SK-N-SH treated with all-trans-retinoic acid at 6 μM for 48 hours (cell line): ENCODE measurements around the gene MRPL17.
"Not testable (repeated sequence)": the region's sequence is repeated elsewhere in the genome, so short reads cannot be mapped to it uniquely, and the experiment has no call there.

Experiments used
- ATAC-seq: fragments of 200-7000 bp; cut with Tn5 transposase; 3 replicates; pipeline ENCODE4 v1.9.1; 2020; ENCODE audit warnings: mild to moderate bottlenecking, moderate library complexity
- ARNTL ChIP-seq: fragments of 450-650 bp; formaldehyde crosslinking; IDR thresholded peaks from 2 replicates; pipeline ENCODE4 v1.5.0; 2020; ENCODE audit warnings: low read depth, mild to moderate bottlenecking, moderate library complexity, borderline replicate concordance
- BACH2 ChIP-seq: fragments of 250-450 bp; sonication (Bioruptor Pico); IDR thresholded peaks from 2 replicates; pipeline ENCODE4 v1.9.0; 2021; ENCODE audit warnings: mild to moderate bottlenecking, borderline replicate concordance
- CSDC2 ChIP-seq: fragments of 250-450 bp; sonication (Bioruptor Pico); IDR thresholded peaks from 2 replicates; pipeline ENCODE4 v1.5.0; 2020; ENCODE audit warnings: mild to moderate bottlenecking, moderate library complexity
- ESRRG ChIP-seq: fragments of 250-450 bp; sonication (Bioruptor Pico); IDR thresholded peaks from 2 replicates; pipeline ENCODE4 v1.6.1; 2021; ENCODE audit warnings: mild to moderate bottlenecking
- GLIS3 ChIP-seq: fragments of 250-450 bp; sonication (Bioruptor Pico); IDR thresholded peaks from 2 replicates; pipeline ENCODE4 v1.5.0; 2020; ENCODE audit warnings: mild to moderate bottlenecking, moderate library complexity
- ISL1 ChIP-seq: fragments of 250-450 bp; sonication (Bioruptor Pico); IDR thresholded peaks from 2 replicates; pipeline ENCODE4 v2.1.2; 2022; ENCODE audit warnings: mild to moderate bottlenecking, moderate library complexity
- OSR1 ChIP-seq: fragments of 250-450 bp; sonication (Bioruptor Pico); IDR thresholded peaks from 2 replicates; pipeline ENCODE4 v1.8.0; 2022; ENCODE audit warnings: moderate library complexity, mild to moderate bottlenecking, inconsistent platforms
- PPARA ChIP-seq: fragments of 250-450 bp; sonication (Bioruptor Pico); IDR thresholded peaks from 2 replicates; pipeline ENCODE4 v1.5.0; 2020; ENCODE audit warnings: mild to moderate bottlenecking, borderline replicate concordance
- RARB ChIP-seq: fragments of 250-450 bp; sonication (Bioruptor Pico); IDR thresholded peaks from 2 replicates; pipeline ENCODE4 v1.8.0; 2021; ENCODE audit warnings: mild to moderate bottlenecking, moderate library complexity
- SNAI2 ChIP-seq: fragments of 250-450 bp; sonication (Bioruptor Pico); IDR thresholded peaks from 2 replicates; pipeline ENCODE4 v1.5.0; 2020; ENCODE audit warnings: mild to moderate bottlenecking, moderate library complexity
- TCF4 ChIP-seq: fragments of 250-450 bp; sonication (Bioruptor Pico); IDR thresholded peaks from 2 replicates; pipeline ENCODE4 v1.8.0; 2021; ENCODE audit warnings: mild to moderate bottlenecking, moderate library complexity, borderline replicate concordance
- TOX ChIP-seq: fragments of 250-450 bp; sonication (Bioruptor Pico); IDR thresholded peaks from 2 replicates; pipeline ENCODE4 v1.8.0; 2021; ENCODE audit warnings: mild to moderate bottlenecking, moderate library complexity, borderline replicate concordance
- ZC3H10 ChIP-seq: fragments of 250-450 bp; sonication (Bioruptor Pico); IDR thresholded peaks from 2 replicates; pipeline ENCODE4 v1.5.1; 2021; ENCODE audit warnings: mild to moderate bottlenecking, moderate library complexity
- ZFP3 ChIP-seq: fragments of 250-450 bp; sonication (Bioruptor Pico); IDR thresholded peaks from 2 replicates; pipeline ENCODE4 v1.5.0; 2020; ENCODE audit warnings: mild to moderate bottlenecking, moderate library complexity
- ZFP30 ChIP-seq: fragments of 450-650 bp; formaldehyde crosslinking; IDR thresholded peaks from 2 replicates; pipeline ENCODE4 v1.5.0; 2022; ENCODE audit warnings: mild to moderate bottlenecking, moderate library complexity
- ZNF565 ChIP-seq: fragments of 450-650 bp; formaldehyde crosslinking; conservative IDR thresholded peaks from 2 replicates; pipeline ENCODE4 v1.5.0; 2020; ENCODE audit warnings: low read depth, mild to moderate bottlenecking, moderate library complexity
- ZNF70 ChIP-seq: fragments of 450-650 bp; formaldehyde crosslinking; IDR thresholded peaks from 2 replicates; pipeline ENCODE4 v1.5.0; 2020; ENCODE audit warnings: mild to moderate bottlenecking, moderate library complexity
- ZNF8 ChIP-seq: fragments of 450-650 bp; formaldehyde crosslinking; IDR thresholded peaks from 2 replicates; pipeline ENCODE4 v1.5.0; 2020; ENCODE audit warnings: mild to moderate bottlenecking, moderate library complexity
- TF ChIP-seq, protein P1 (sequence below): fragments of 250-450 bp; sonication (Bioruptor Pico); IDR thresholded peaks from 2 replicates; pipeline ENCODE4 v1.8.0; 2021; ENCODE audit warnings: low read depth, mild to moderate bottlenecking, moderate library complexity, borderline replicate concordance
- TF ChIP-seq, protein P2 (sequence below): fragments of 250-450 bp; sonication (Bioruptor Pico); IDR thresholded peaks from 2 replicates; pipeline ENCODE4 v1.5.1; 2021; ENCODE audit warnings: mild to moderate bottlenecking, moderate library complexity
- TF ChIP-seq, protein P3 (sequence below): fragments of 250-450 bp; sonication (Bioruptor Pico); IDR thresholded peaks from 2 replicates; pipeline ENCODE4 v1.5.1; 2020; ENCODE audit warnings: low read depth, mild to moderate bottlenecking, moderate library complexity

The MRPL17 gene

DNA sequence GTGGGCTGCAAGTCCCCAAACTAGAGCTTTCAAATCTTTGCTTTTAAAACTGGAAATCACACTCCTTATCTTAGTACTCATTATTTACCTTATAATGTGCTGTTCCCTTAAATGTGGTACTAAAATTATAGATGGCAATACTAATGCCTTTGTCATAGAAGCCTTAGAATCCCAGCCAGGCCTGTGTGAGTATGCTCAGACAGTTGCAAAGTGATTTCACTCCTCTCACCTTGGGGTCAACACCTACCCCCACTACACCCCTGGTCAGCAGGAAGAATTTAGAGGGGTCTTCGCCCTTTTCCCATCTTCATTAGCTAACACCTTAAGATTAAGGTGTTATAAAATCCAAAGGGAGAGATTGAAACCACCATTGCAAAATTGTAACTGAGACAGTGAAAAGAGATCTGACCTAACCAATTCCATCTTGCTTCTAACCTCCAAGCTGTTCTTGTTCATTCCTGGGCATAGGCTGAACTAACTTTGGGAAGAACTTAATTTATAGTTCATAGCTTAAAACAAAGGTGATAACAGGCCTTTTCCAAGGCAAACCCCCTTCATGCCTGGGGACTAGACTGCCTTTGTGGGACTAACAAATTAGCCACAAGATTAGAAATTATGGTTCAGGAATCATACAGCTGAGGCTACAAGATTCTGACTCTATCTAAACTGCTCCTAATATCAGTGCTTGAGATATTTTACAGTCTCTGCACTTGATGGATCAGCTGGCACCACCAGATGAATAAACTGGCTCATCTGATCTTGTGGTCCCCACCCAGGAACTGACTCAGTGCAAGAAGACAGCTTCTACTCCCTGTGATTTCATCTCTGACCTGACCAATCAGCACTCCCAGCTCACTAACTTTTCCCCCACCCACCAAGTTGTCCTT, 10.4 kb upstream of the MRPL17 start:
- TF ChIP-seq OSR1: no peak
- TF ChIP-seq, protein P1, sequence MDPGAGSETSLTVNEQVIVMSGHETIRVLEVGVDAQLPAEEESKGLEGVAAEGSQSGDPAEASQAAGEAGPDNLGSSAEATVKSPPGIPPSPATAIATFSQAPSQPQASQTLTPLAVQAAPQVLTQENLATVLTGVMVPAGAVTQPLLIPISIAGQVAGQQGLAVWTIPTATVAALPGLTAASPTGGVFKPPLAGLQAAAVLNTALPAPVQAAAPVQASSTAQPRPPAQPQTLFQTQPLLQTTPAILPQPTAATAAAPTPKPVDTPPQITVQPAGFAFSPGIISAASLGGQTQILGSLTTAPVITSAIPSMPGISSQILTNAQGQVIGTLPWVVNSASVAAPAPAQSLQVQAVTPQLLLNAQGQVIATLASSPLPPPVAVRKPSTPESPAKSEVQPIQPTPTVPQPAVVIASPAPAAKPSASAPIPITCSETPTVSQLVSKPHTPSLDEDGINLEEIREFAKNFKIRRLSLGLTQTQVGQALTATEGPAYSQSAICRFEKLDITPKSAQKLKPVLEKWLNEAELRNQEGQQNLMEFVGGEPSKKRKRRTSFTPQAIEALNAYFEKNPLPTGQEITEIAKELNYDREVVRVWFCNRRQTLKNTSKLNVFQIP (CRISPR knock-in tag): no peak
- TF ChIP-seq ISL1 (CRISPR knock-in tag): no peak
- ATAC-seq: peak; percentile 73

DNA sequence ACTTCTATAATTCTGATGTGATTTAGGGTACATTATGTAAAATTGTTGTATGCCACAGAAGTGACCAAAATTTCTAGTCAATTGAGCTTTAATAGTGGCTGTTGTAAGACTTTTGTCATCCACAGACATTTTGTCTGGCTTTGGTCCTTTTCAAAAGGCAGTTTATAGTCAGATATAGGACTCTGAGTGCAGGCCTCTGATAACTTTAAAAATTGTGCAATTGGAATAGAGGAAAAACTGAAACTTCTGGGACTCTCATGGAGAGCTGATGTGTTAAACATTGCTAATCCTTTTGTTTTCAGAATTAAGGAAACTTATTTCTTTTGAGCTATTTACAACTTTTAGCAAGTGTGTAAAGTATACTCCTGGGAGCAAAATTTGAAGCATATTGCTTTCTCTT, 9.0 kb upstream of the MRPL17 start:
- ATAC-seq: no peak
- TF ChIP-seq ZNF70 (CRISPR knock-in tag): no peak

DNA sequence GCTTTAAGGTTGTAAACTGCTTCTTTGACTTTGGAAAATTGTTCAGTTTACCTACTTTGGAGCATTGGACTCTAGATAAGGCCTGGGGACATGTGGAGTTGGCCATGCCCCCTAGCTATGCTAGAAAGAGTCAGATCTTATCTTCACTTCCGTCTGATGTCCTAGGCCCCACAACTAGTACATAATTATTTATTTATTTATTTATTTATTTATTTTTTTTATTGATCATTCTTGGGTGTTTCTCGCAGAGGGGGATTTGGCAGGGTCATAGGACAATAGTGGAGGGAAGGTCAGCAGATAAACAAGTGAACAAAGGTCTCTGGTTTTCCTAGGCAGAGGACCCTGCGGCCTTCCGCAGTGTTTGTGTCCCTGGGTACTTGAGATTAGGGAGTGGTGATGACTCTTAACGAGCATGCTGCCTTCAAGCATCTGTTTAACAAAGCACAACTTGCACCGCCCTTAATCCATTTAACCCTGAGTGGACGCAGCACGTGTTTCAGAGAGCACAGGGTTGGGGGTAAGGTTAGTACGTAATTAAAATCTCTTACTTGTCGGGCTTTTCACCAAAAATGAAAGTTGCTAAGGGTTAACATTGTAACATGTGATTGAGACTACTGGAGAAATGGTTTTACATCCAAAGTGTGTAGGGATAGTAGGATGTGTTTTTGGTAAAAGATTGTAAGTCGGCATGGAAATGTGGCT, 7.4 kb upstream of the MRPL17 start:
- ATAC-seq: not testable (repeated sequence)

DNA sequence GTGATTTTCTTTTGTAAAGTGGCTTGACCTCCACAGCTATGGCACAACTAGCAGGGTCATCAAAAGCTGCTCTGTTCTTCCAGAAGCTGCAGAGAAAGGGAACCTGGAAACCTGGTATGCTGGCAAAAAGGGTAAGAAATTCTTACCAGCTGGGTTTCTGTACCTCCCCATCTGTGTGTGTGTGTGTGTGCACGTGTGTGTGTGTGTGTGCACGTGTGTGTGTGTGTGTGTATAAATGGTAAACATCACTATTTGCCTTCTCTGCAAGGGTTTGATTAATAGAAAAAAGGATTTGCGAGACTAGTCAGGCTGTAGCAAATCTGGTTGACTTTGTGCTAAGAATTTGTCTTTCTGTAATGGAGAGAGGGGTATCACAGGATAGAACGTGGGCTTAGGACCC, 4.7 kb upstream of the MRPL17 start:
- ATAC-seq: no peak
- TF ChIP-seq GLIS3: no peak
- no peak for TF ChIP-seq BACH2 (CRISPR knock-in tag)
- no peak for TF ChIP-seq ZNF70 (CRISPR knock-in tag)
- no peak for TF ChIP-seq ZFP3 (CRISPR knock-in tag)
- TF ChIP-seq SNAI2 (CRISPR knock-in tag): no peak
- TF ChIP-seq, protein P2, sequence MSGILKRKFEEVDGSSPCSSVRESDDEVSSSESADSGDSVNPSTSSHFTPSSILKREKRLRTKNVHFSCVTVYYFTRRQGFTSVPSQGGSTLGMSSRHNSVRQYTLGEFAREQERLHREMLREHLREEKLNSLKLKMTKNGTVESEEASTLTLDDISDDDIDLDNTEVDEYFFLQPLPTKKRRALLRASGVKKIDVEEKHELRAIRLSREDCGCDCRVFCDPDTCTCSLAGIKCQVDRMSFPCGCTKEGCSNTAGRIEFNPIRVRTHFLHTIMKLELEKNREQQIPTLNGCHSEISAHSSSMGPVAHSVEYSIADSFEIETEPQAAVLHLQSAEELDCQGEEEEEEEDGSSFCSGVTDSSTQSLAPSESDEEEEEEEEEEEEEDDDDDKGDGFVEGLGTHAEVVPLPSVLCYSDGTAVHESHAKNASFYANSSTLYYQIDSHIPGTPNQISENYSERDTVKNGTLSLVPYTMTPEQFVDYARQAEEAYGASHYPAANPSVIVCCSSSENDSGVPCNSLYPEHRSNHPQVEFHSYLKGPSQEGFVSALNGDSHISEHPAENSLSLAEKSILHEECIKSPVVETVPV (CRISPR knock-in tag): no peak
- TF ChIP-seq PPARA (CRISPR knock-in tag): no peak
- no peak for TF ChIP-seq ISL1 (CRISPR knock-in tag)
- no peak for TF ChIP-seq TOX (CRISPR knock-in tag)
- TF ChIP-seq OSR1: no peak
- TF ChIP-seq ZFP30: no peak
- TF ChIP-seq, all 23 proteins: peak for 0

DNA sequence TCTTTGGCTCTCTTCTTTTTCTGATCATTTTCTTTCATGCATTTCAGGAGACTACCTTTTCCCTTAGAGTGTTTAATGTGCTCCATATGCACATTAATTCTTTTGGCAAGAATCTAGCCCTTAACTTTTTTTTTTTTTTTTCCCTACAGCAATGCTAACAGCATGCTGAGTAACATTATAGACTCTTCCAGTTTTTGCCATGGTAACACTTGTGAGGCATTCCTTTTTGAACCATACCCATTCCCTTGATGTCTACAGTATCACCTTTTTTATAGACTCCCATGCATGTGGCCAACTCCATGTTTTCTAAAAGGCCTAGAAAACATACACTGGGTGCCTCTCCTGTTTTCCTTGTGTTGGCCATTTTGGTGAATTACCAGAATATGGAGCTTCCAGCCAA, 2.9 kb upstream of the MRPL17 start:
- no peak for ATAC-seq
- no peak for TF ChIP-seq PPARA (CRISPR knock-in tag)
- no peak for TF ChIP-seq ARNTL
- no peak for TF ChIP-seq ZNF8 (CRISPR knock-in tag)
- TF ChIP-seq, protein P1 (CRISPR knock-in tag): no peak
- TF ChIP-seq GLIS3: no peak
- TF ChIP-seq ZFP3 (CRISPR knock-in tag): no peak
- no peak for TF ChIP-seq SNAI2 (CRISPR knock-in tag)

DNA sequence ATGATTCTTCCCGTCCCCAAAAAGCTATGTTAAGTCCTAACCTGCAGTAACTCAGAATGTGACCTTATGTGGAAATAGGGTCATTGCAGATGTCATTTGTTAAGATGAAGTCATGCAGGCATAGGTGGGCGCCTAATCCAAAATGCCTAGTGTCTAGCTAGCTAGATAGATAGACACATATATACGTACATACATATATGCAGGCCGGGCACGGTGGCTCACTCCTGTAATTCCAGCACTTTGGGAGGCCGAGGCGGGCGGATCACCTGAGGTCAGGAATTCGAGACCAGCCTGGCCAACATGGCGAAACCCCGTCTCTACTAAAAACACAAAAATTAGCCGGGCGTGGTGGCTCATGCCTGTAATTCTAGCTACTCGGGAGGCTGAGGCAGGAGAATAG, 928 bp upstream of the MRPL17 start:
- ATAC-seq: not testable (repeated sequence)

DNA sequence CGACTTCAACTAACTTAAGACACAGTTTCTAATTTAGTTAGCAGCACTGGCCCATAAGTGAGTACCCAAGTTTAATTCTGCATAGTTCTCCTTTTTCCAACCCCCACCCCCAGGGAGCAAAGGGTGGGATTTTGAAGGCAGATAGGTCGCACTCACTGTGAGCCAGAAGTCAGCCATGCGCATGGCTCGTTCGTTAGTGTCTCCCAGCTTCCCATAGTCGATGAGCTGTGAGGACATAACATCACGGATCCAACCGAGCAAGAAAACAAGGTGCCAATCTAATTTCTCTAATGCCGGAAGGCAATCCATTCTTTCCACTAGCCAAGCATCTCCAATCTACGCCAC, 577 bp downstream of the MRPL17 start:
- ATAC-seq: peak; percentile 9; the same call in 2 of the 3 replicates
- TF ChIP-seq TCF4 (CRISPR knock-in tag) (no peak), ESRRG (no peak), ZNF8 (CRISPR knock-in tag) (no peak), ARNTL (no peak), RARB (CRISPR knock-in tag) (no peak), OSR1 (no peak), TOX (CRISPR knock-in tag) (no peak), ZFP30 (no peak), GLIS3 (no peak), CSDC2 (CRISPR knock-in tag) (no peak), PPARA (CRISPR knock-in tag) (no peak), ZNF565 (CRISPR knock-in tag) (no peak), ISL1 (CRISPR knock-in tag) (no peak), ZC3H10 (CRISPR knock-in tag) (no peak), ZNF70 (CRISPR knock-in tag) (no peak), ZFP3 (CRISPR knock-in tag) (no peak)
- TF ChIP-seq, protein P3, sequence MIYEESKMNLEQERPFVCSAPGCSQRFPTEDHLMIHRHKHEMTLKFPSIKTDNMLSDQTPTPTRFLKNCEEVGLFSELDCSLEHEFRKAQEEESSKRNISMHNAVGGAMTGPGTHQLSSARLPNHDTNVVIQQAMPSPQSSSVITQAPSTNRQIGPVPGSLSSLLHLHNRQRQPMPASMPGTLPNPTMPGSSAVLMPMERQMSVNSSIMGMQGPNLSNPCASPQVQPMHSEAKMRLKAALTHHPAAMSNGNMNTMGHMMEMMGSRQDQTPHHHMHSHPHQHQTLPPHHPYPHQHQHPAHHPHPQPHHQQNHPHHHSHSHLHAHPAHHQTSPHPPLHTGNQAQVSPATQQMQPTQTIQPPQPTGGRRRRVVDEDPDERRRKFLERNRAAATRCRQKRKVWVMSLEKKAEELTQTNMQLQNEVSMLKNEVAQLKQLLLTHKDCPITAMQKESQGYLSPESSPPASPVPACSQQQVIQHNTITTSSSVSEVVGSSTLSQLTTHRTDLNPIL (CRISPR knock-in tag): no peak
- TF ChIP-seq, protein P2 (CRISPR knock-in tag): no peak
